HG03575 (cell line): ENCODE results near the gene RNF144A.
"Not testable (repeated sequence)": the region's sequence is repeated elsewhere in the genome, so short reads cannot be mapped to it uniquely, and the experiment has no call there.

ENCODE experiments used
- ATAC-seq: cut with Tn5 transposase; IDR thresholded peaks from one replicate; pipeline ENCODE4 v1.9.1; 2021; ENCODE audit not compliant: unreplicated experiment, insufficient number of reproducible peaks, low FRiP score; ENCODE audit errors: extremely low read depth

Gene RNF144A

DNA sequence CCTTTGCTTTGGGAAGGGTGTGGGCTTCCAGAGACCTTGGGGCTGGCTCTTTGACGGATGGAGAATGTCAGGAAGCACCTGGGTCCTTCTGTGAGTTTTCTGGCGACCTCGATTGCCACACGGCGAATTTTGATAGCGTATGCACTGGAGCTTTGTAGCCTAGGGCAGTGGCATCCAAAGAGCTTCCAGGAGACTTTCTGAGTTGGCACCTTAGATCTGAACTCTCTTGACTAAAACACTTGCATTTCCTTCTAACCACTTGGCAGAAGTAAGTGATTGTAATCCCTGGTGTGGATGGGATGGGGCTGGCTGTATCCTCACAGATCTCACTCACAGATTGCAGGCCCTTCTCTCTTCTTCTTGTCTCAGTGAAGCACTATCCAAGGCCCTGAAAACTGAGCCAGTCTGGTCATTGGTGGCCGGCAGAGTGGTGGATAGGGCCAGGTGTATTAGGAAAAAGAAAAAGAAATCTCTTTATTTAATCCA, 7.8 kb downstream of the RNF144A start:
- no peak for ATAC-seq

DNA sequence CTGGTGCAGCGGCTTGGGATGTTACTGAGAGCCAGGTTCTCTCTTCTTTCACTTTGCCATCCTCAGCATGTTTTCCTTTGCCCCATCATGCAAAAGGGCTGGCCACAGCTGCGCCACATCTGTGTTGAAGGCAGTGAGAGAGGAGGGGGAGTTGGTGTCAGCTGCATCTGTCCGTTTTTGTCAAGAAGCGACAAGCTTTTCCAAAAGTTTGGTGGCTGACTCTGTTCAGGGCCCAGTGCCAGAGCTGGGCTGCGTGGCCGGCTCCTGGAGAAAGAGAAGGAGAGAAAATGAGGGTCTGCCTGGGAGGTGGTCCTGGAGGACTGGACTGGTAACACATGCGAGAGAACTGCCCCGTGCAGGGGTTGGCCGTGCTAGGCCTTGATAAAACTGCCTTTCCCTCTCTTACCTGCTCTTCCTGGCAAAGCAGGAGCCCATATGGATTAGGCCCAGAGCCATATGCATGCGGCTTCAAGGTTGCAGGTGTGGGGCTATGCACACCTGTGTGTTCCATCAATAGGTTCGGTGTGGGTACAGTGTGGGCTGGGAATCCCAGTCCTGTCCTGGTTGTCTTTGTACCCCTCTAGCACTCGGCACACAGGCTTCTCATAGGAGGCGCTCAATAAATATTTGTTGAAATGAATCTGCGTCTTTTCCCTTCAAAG, 9.0 kb downstream of the RNF144A start:
- ATAC-seq = no peak

GRCh38 chr2:6927186-6927585, 10.0 kb downstream of the RNF144A start:
- ATAC-seq = no peak

- no peak for ATAC-seq
These were observed 10.5 kb downstream of the RNF144A start for GRCh38 chr2:6927753-6928152.

GRCh38 chr2:6928452-6928851, 11.2 kb downstream of the RNF144A start:
- no peak for ATAC-seq

- ATAC-seq = no peak
These were observed 12.1 kb downstream of the RNF144A start for GRCh38 chr2:6929196-6929819.

- no peak for ATAC-seq
These were observed 13.9 kb downstream of the RNF144A start for GRCh38 chr2:6930923-6931647.

DNA sequence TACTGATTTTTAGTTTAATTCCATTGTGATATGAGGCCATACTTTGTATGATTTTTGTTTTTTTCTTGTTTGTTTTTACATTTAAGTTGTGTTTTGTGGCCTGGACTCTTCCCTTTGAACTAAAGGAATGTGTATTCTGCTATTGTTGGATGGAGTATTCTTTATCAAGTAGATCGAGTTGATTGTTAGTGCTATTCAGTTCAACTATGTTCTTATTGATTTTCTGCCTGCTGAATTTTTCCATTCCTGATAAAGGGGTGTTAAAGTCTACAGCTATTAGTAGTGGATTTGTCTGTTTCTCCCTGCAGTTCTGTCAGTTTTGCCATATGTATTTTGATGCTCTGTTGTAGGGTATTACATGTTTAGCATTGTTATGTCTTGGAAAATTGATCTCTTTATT, 14.5 kb downstream of the RNF144A start:
- ATAC-seq = no peak

DNA sequence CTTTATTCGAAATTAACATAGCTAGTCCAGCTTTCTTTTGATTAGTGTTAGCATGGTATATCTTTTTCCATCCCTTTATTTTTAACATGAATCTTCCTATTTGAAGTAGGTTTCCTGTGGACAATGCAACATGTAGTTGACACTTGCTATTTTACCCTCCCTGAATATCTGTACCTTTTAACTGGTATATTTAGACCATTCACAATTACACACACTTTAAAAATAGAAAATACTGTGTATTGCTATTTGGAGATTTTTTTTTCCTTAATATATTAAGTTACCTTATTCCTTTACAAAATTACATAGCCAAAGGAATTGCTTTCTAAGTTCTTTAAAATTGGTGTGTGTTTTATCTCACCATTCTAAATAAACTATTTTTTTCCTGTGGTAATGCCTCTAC, 15.0 kb downstream of the RNF144A start:
- ATAC-seq = no peak

DNA sequence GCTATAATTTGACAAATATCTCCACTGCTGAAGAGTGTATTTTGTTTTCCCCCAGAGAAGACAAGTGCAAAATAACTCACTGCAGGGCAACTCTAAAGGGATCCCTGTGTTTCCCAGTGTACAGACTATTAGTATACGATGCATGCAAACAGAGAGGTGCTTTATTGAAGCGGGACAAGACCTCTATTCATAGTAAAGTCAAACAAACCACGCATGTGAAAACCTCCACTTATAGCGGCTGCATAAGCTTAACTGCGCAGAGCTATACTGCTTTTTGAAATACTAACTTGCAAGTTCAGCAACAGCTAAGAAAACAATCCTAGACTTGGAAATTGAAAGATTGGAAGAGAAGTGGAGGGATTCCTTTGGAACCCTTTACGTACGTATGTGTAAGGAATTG, 15.6 kb downstream of the RNF144A start:
- no peak for ATAC-seq

DNA sequence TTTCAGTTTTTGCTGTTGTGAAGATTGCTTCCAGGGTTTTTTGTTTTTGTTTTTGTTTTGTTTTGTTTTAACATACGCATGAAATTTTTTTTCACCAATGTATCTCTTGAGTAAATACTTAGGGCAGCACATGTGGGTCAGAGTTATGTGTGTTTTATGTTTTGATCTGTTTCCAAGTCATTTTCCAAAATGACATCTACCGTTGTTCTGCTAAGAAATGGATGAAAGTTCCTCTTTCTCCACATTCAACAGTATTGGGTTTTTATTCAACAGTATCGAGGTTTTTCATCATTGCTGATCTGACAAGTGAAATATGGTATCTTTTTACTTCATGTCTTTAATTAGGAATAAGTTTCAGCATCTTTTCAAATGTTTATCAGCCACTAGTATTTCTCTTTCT, 16.7 kb downstream of the RNF144A start:
- ATAC-seq = no peak

GRCh38 chr2:6934345-6934744, 17.1 kb downstream of the RNF144A start:
- no peak for ATAC-seq

GRCh38 chr2:6934758-6935651, 17.8 kb downstream of the RNF144A start:
- ATAC-seq = no peak

DNA sequence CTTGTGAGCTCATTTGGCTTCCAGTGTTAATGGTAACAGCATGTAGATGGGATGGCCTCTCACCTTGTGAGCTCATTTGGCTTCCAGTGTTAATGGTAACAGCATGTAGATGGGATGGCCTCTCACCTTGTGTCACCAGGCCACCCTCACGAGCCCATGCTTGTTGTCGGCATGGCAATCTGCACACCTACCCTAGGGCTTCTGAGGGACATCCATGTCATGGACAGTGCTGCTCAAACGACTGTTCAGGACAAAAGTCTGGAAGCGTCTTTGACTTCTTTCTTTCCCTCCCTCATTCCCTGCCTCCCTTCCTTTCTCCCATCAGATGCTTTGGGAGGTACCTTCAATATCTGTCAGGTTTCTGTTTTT, 18.4 kb downstream of the RNF144A start:
- not testable (repeated sequence) for ATAC-seq

DNA sequence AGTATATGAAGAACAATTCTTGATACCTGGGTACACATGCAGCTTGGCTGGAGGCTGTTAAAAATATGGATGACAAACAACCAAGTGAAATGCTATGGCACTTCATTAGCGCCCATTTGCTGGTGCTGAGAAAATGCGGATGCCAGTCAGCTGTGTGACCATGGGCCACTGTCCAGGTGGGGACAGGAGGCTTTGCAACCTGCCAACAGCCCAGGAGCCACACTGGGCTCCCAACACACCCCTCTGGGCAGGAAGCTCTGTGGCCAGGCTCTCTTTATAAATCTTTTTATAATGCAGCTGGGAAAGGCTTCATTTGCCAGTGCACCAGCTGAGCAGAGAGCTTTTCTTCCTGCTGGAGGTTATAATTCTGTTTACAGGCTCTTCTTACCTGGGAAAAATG, 19.9 kb downstream of the RNF144A start:
- no peak for ATAC-seq

GRCh38 chr2:6937582-6937981, 20.4 kb downstream of the RNF144A start:
- no peak for ATAC-seq

GRCh38 chr2:6939071-6939470, 21.9 kb downstream of the RNF144A start:
- ATAC-seq = no peak

DNA sequence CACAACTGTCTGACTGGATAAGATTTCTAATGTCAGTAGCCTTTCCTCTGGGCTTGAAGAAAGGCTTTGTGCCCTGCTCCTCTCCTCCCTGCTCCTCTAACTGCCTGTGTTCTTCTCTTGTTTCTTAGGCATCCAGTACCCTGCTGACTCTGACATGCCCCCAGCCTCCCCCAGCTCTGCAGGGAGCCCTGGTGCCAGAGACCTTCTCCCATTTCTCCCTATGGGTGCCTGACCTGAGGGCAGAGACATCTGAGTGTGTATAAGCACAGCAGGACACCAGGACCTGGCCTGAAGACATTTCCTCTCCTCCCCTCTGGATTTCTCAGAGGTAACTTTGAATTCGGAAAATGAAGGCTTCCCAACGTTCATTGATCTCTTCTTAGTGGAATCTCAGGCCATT, 23.6 kb downstream of the RNF144A start:
- ATAC-seq = no peak

- ATAC-seq = no peak
These were observed 24.3 kb downstream of the RNF144A start for GRCh38 chr2:6941299-6942046.
